HG02763 (cell line): ENCODE results near the gene MYL4.
"Not testable (repeated sequence)": the region's sequence is repeated elsewhere in the genome, so short reads cannot be mapped to it uniquely, and the experiment has no call there.

Experiments
- ATAC-seq: cut with Tn5 transposase; IDR thresholded peaks from one replicate; pipeline ENCODE4 v1.9.1; 2021; ENCODE audit warnings: mild to moderate bottlenecking, moderate library complexity; ENCODE audit not compliant: unreplicated experiment

MYL4 gene

DNA sequence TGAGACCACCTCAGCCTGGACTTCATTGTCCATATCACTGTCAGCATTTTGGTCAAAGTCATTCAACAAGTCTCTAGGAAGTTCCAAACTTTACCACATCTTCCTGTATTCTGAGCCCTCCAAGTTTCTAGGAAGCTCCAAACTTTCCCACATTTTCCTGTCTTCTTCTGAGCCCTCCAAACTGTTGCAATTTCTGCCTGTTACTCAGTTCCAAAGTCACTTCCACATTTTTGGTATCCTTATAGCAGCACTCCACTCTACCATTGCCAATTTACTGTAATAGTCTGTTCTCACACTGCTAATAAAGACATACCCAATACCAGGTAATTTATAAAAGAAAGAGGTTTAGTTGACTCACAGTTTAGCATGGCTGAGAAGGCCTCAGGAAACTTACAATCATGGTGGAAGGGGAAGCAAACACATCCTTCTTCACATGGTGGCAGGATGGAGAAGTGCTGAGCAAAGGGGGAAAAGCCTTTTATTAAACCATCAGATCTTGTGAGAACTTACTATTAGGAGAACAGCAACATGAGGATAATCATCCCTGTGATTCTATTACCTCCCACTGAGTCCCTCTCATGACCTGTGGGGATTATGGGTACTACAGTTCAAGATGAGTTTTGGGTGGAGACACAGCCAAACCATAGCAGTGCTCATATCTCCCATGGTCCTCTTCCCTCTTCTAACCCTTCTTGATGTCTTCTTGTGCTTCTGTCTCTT is 60.6 kb downstream of the MYL4 start:
- not testable (repeated sequence) for ATAC-seq

GRCh38 chr17:47270946-47271705 is 62.0 kb downstream of the MYL4 start:
- no peak for ATAC-seq

DNA sequence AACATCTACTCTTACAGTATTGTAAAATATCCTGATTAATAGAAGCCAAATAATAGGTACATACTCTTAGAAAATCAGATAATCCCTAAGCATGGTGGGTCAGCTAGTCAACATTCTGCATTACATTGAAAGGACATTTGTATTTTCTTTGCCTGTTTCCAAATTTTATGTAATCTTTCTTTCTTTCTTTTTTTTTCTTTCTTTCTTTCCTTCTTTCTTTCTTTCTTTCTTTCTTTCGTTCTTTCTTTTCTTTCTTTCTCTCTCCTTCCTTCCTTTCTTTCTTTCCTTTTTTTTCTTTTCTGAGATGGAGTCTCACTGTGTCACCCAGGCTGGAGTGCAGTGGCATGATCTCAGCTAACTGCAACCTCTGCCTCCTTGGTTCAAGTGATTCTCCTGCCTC is 63.3 kb downstream of the MYL4 start:
- no peak for ATAC-seq

GRCh38 chr17:47273245-47273644 is 64.1 kb downstream of the MYL4 start:
- ATAC-seq = no peak
